Measurements from ENCODE around the gene SDS.

GRCh38 chr12:113361574-113362370 lies 41.9 kb downstream of the SDS start:
- TF ChIP-seq CTCF (conservative IDR thresholded peaks at IDR 0.05; ENCODE audit: low read length) (no peak), EZH2phosphoT487 (IDR thresholded peaks at IDR 0.05; ENCODE audit: borderline replicate concordance, low read depth, low read length) (no peak)
